NCI-H1417 (cell line): ENCODE data around the gene DUOX2.
"Not testable (repeated sequence)": the region's sequence is repeated elsewhere in the genome, so short reads cannot be mapped to it uniquely, and the experiment has no call there.

Experiments used
- DNase-seq, 3 experiments: peaks; one replicate each; lab custom pipeline; 2025; lab: John Stamatoyannopoulos, UW

DUOX2 gene

GRCh38 chr15:45073602-45074001 is 40.4 kb downstream of the DUOX2 start:
- DNase-seq: not testable (repeated sequence)

GRCh38 chr15:45069942-45070360 is 44.0 kb downstream of the DUOX2 start:
- DNase-seq: not testable (repeated sequence)

- no peak for DNase-seq
Measured at GRCh38 chr15:45064386-45064785, 49.6 kb downstream of the DUOX2 start.

- DNase-seq: not testable (repeated sequence)
Measured at GRCh38 chr15:45062301-45062700, 51.7 kb downstream of the DUOX2 start.

- not testable (repeated sequence) for DNase-seq
Measured at GRCh38 chr15:45058690-45059675, 55.0 kb downstream of the DUOX2 start.

- not testable (repeated sequence) for DNase-seq
Measured at GRCh38 chr15:45052676-45053075, 61.3 kb downstream of the DUOX2 start.

- no peak for DNase-seq
Measured at GRCh38 chr15:45050587-45050986, 63.4 kb downstream of the DUOX2 start.

GRCh38 chr15:45048794-45049631 is 65.0 kb downstream of the DUOX2 start:
- DNase-seq: no peak

- DNase-seq: not testable (repeated sequence)
Measured at GRCh38 chr15:45048449-45048793, 65.6 kb downstream of the DUOX2 start.

- not testable (repeated sequence) for DNase-seq
Measured at GRCh38 chr15:45044270-45044669, 69.7 kb downstream of the DUOX2 start.

GRCh38 chr15:45042859-45043258 is 71.1 kb downstream of the DUOX2 start:
- DNase-seq: not testable (repeated sequence)
